PC-9 (cell line): ENCODE results near the gene CDH18.

Experiments
- EZH2 ChIP-seq: fragments of 200-600 bp; sonication (generic); IDR thresholded peaks from 2 replicates; pipeline ENCODE4 v1.8.0; 2017; ENCODE audit warnings: antibody characterized with exemption, low read depth
- TF ChIP-seq, protein P1 (sequence below): fragments of 200-600 bp; sonication (generic); conservative IDR thresholded peaks from 2 replicates; pipeline ENCODE4 v1.6.1; 2017; ENCODE audit warnings: mixed run types, antibody characterized with exemption, mild to moderate bottlenecking, moderate library complexity

DNA sequence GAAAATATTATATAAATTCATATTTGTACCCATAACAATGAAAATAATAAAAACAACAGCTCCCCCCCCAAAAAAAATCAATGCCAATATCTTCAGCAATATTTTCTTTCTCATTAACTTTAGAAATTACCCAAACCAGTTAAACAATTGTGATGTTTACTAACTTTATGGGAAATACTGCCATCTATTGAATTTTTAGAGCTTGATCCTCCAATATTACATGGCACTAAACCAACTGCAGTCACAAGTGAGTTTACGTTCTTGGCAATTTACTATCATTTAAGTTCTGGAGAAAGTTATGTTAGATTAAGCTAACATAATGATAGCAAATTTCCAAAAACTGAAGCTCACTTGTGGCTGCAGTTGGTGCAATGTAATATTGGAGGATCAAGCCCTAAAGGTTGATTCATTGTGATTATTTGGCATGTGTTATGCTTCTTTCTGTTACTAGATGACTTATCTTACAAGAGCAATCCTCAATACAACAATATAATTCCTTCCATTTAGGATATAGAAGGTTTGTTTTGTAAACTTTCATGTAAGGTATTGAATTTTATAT lies 379.5 kb downstream of the CDH18 start:
- TF ChIP-seq, protein P1, sequence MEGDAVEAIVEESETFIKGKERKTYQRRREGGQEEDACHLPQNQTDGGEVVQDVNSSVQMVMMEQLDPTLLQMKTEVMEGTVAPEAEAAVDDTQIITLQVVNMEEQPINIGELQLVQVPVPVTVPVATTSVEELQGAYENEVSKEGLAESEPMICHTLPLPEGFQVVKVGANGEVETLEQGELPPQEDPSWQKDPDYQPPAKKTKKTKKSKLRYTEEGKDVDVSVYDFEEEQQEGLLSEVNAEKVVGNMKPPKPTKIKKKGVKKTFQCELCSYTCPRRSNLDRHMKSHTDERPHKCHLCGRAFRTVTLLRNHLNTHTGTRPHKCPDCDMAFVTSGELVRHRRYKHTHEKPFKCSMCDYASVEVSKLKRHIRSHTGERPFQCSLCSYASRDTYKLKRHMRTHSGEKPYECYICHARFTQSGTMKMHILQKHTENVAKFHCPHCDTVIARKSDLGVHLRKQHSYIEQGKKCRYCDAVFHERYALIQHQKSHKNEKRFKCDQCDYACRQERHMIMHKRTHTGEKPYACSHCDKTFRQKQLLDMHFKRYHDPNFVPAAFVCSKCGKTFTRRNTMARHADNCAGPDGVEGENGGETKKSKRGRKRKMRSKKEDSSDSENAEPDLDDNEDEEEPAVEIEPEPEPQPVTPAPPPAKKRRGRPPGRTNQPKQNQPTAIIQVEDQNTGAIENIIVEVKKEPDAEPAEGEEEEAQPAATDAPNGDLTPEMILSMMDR: peak; percentile 65
- no peak for TF ChIP-seq EZH2
